Ramos (cell line): ENCODE results near the gene MVK.

ENCODE experiments used
- in situ Hi-C: fragments of 300-500 bp; cut with MboI; formaldehyde crosslinking; loops from one replicate; pipeline ENCODE4 v1.14.3; 2022; ENCODE audit warnings: low sequenced_read_pairs; ENCODE audit not compliant: unreplicated experiment

MVK gene

GRCh38 chr12:109604132-109604585 lies 30.6 kb downstream of the MVK start:
- in situ Hi-C loops = loop anchor here (10.0 kb wide), 1 partner anchor 171 kb away; no protein-coding TSS in a partner anchor

GRCh38 chr12:109605016-109605415 lies 31.4 kb downstream of the MVK start:
- in situ Hi-C loops = loop anchor here (10.0 kb wide), 1 partner anchor 170 kb away; no protein-coding TSS in a partner anchor

- in situ Hi-C loops = loop anchor here (10.0 kb wide), 1 partner anchor 169 kb away; no protein-coding TSS in a partner anchor
These were observed 32.1 kb downstream of the MVK start for GRCh38 chr12:109605599-109606228.

GRCh38 chr12:109606320-109607028 lies 32.9 kb downstream of the MVK start:
- in situ Hi-C loops = loop anchor here (10.0 kb wide), 1 partner anchor 168 kb away; no protein-coding TSS in a partner anchor

- in situ Hi-C loops = loop anchor here (10.0 kb wide), 1 partner anchor 167 kb away; no protein-coding TSS in a partner anchor
These were observed 34.0 kb downstream of the MVK start for GRCh38 chr12:109607618-109608017.

- in situ Hi-C loops = loop anchor here (10.0 kb wide), 1 partner anchor 167 kb away; no protein-coding TSS in a partner anchor
These were observed 34.7 kb downstream of the MVK start for GRCh38 chr12:109608270-109608669.

GRCh38 chr12:109608793-109609192 lies 35.2 kb downstream of the MVK start:
- in situ Hi-C loops = loop anchor here (10.0 kb wide), 1 partner anchor 166 kb away; no protein-coding TSS in a partner anchor

- in situ Hi-C loops = loop anchor here (10.0 kb wide), 1 partner anchor 165 kb away; no protein-coding TSS in a partner anchor
These were observed 35.7 kb downstream of the MVK start for GRCh38 chr12:109609342-109609741.

GRCh38 chr12:109610523-109610922 lies 36.9 kb downstream of the MVK start:
- in situ Hi-C loops = no loop called here

GRCh38 chr12:109611223-109611622 lies 37.6 kb downstream of the MVK start:
- in situ Hi-C loops = no loop called here

GRCh38 chr12:109612003-109612402 lies 38.4 kb downstream of the MVK start:
- in situ Hi-C loops = no loop called here

- in situ Hi-C loops = no loop called here
These were observed 39.4 kb downstream of the MVK start for GRCh38 chr12:109612975-109613502.

- in situ Hi-C loops = no loop called here
These were observed 40.3 kb downstream of the MVK start for GRCh38 chr12:109613649-109614455.

- in situ Hi-C loops = no loop called here
These were observed 42.1 kb downstream of the MVK start for GRCh38 chr12:109615556-109616229.

GRCh38 chr12:109617491-109617890 lies 43.9 kb downstream of the MVK start:
- in situ Hi-C loops = no loop called here

- in situ Hi-C loops = no loop called here
These were observed 44.5 kb downstream of the MVK start for GRCh38 chr12:109618082-109618481.

GRCh38 chr12:109619002-109619604 lies 45.5 kb downstream of the MVK start:
- in situ Hi-C loops = no loop called here

GRCh38 chr12:109621211-109621694 lies 47.7 kb downstream of the MVK start:
- in situ Hi-C loops = no loop called here

GRCh38 chr12:109621901-109622364 lies 48.3 kb downstream of the MVK start:
- in situ Hi-C loops = no loop called here
